RWPE1 (cell line): ENCODE measurements around the gene PHACTR3.

Experiments
- CTCF ChIA-PET: fragments of 350-600 bp; sonication (Branson Sonifier 250); formaldehyde crosslinking; extraction: SDS; loops from one replicate; lab custom pipeline; 2021; lab: Yijun Ruan, JAX
- POLR2A ChIA-PET: fragments of 400-600 bp; formaldehyde crosslinking; extraction: SDS; loops from one replicate; lab custom pipeline; 2020; ENCODE audit warnings: antibody characterized with exemption; ENCODE audit not compliant: low non-redundant PET; lab: Yijun Ruan, JAX
- DNase-seq: peaks from one replicate; pipeline ENCODE4 v3.0.0; 2012; ENCODE audit warnings: low spot score
- H3K27ac ChIP-seq: fragments of 450-650 bp; 2 replicates; pipeline ENCODE4 v1.5.1; 2017
- CTCF ChIP-seq: fragments of 450-650 bp; conservative IDR thresholded peaks from 2 replicates; pipeline ENCODE4 v1.5.1; 2017; ENCODE audit warnings: low read depth, mild to moderate bottlenecking

The PHACTR3 gene

GRCh38 chr20:59790346-59790745 is 186.0 kb downstream of the PHACTR3 start:
- no peak overlapping the region for H3K27ac ChIP-seq
- DNase-seq: no peak
- ChIA-PET CTCF (interaction anchor here (3.5 kb wide), 1 partner anchor 60 kb away, joined by 14 read pairs; no protein-coding TSS in a partner anchor), POLR2A (no interaction called here)
- no peak for TF ChIP-seq CTCF

GRCh38 chr20:59792300-59792699 is 188.0 kb downstream of the PHACTR3 start:
- no peak for DNase-seq
- ChIA-PET POLR2A (no interaction called here), CTCF (interaction anchor here (0.8 to 3.5 kb wide), 3 partner anchors 9 to 58 kb away, joined by 4 to 14 read pairs (median 4); no protein-coding TSS in a partner anchor)
- no peak for TF ChIP-seq CTCF
- no peak overlapping the region for H3K27ac ChIP-seq

GRCh38 chr20:59794555-59794954 is 190.2 kb downstream of the PHACTR3 start:
- POLR2A ChIA-PET: no interaction called here
- H3K27ac ChIP-seq: no peak overlapping the region
- no peak for DNase-seq
- no peak for TF ChIP-seq CTCF
- CTCF ChIA-PET: interaction anchor here (0.6 kb wide), 3 partner anchors 57 to 122 kb away, joined by 3 to 5 read pairs (median 3); no protein-coding TSS in a partner anchor

GRCh38 chr20:59800309-59800708 is 196.0 kb downstream of the PHACTR3 start:
- POLR2A ChIA-PET: no interaction called here
- DNase-seq: no peak
- H3K27ac ChIP-seq: no peak overlapping the region
- CTCF ChIA-PET: interaction anchor here (0.6 kb wide), 2 partner anchors 50 to 52 kb away, joined by 3 read pairs; no protein-coding TSS in a partner anchor
- TF ChIP-seq CTCF: no peak

- no peak overlapping the region for H3K27ac ChIP-seq
- CTCF ChIA-PET: interaction anchor here (0.6 to 1.6 kb wide), 4 partner anchors 13 to 813 kb away, joined by 3 to 7 read pairs (median 4); no protein-coding TSS in a partner anchor
- no peak for TF ChIP-seq CTCF
- POLR2A ChIA-PET: no interaction called here
- no peak for DNase-seq
These were observed 197.7 kb downstream of the PHACTR3 start for GRCh38 chr20:59802018-59802417.

- no peak for TF ChIP-seq CTCF
- no peak for DNase-seq
- ChIA-PET POLR2A (no interaction called here), CTCF (interaction anchor here (0.6 to 0.8 kb wide), 2 partner anchors 19 to 813 kb away, joined by 3 read pairs; no protein-coding TSS in a partner anchor)
- no peak overlapping the region for H3K27ac ChIP-seq
These were observed 198.3 kb downstream of the PHACTR3 start for GRCh38 chr20:59802471-59803221.
